HEK293T (cell line): ENCODE results near the gene CCDC88B.

Experiments
- CTCF ChIA-PET: fragments of 350-600 bp; formaldehyde crosslinking; extraction: SDS; loops from one replicate; lab custom pipeline; 2021; ENCODE audit warnings: antibody characterized with exemption, inconsistent platforms; lab: Yijun Ruan, JAX
- POLR2A ChIA-PET: fragments of 350-600 bp; formaldehyde crosslinking; extraction: SDS; loops from one replicate; lab custom pipeline; 2020; ENCODE audit warnings: antibody characterized with exemption, inconsistent platforms; lab: Yijun Ruan, JAX
- DNase-seq: peaks from one replicate; pipeline ENCODE4 v3.0.0; 2012; ENCODE audit warnings: mixed read lengths; ENCODE audit errors: extremely low spot score
- ARNT ChIP-seq: fragments of 450-650 bp; IDR thresholded peaks from 2 replicates; pipeline ENCODE4 v1.6.1; 2017; ENCODE audit warnings: mild to moderate bottlenecking
- BHLHE40 ChIP-seq: fragments of 450-650 bp; IDR thresholded peaks from 2 replicates; pipeline ENCODE4 v1.6.1; 2016; ENCODE audit warnings: mild to moderate bottlenecking, moderate library complexity, borderline replicate concordance
- CTBP1 ChIP-seq: fragments of 450-650 bp; IDR thresholded peaks from 2 replicates; pipeline ENCODE4 v1.6.1; 2016; ENCODE audit warnings: borderline replicate concordance
- ELF4 ChIP-seq: fragments of 450-650 bp; IDR thresholded peaks from 2 replicates; pipeline ENCODE4 v1.6.1; 2017; ENCODE audit warnings: antibody characterized with exemption
- FOXA1 ChIP-seq: fragments of 450-650 bp; IDR thresholded peaks from 2 replicates; pipeline ENCODE4 v1.6.1; 2016; ENCODE audit warnings: mild to moderate bottlenecking
- FOXK2 ChIP-seq: fragments of 450-650 bp; IDR thresholded peaks from 2 replicates; pipeline ENCODE4 v1.6.1; 2016; ENCODE audit warnings: mild to moderate bottlenecking
- FOXM1 ChIP-seq: fragments of 450-650 bp; IDR thresholded peaks from 2 replicates; pipeline ENCODE4 v1.6.1; 2017; ENCODE audit warnings: mild to moderate bottlenecking, borderline replicate concordance
- HDGF ChIP-seq: fragments of 450-650 bp; IDR thresholded peaks from 2 replicates; pipeline ENCODE4 v1.6.1; 2017; ENCODE audit warnings: antibody characterized with exemption, borderline replicate concordance
- L3MBTL2 ChIP-seq: fragments of 450-650 bp; conservative IDR thresholded peaks from 2 replicates; pipeline ENCODE4 v1.6.1; 2016; ENCODE audit warnings: mild to moderate bottlenecking
- LEF1 ChIP-seq: fragments of 450-650 bp; IDR thresholded peaks from 2 replicates; pipeline ENCODE4 v1.6.1; 2017; ENCODE audit warnings: mild to moderate bottlenecking, borderline replicate concordance
- NFRKB ChIP-seq: fragments of 450-650 bp; IDR thresholded peaks from 2 replicates; pipeline ENCODE4 v1.6.1; 2016; ENCODE audit warnings: mild to moderate bottlenecking, moderate library complexity
- PKNOX1 ChIP-seq: fragments of 450-650 bp; IDR thresholded peaks from 2 replicates; pipeline ENCODE4 v1.6.1; 2016
- SP1 ChIP-seq: fragments of 450-650 bp; IDR thresholded peaks from 2 replicates; pipeline ENCODE4 v1.6.1; 2017
- SUZ12 ChIP-seq: fragments of 450-650 bp; IDR thresholded peaks from 2 replicates; pipeline ENCODE4 v1.6.1; 2016; ENCODE audit warnings: mild to moderate bottlenecking
- TARDBP ChIP-seq: fragments of 450-650 bp; IDR thresholded peaks from 2 replicates; pipeline ENCODE4 v1.6.1; 2016
- ZNF384 ChIP-seq: fragments of 450-650 bp; IDR thresholded peaks from 2 replicates; pipeline ENCODE4 v1.6.1; 2016

The CCDC88B gene

GRCh38 chr11:64327993-64328392 lies 12.0 kb upstream of the CCDC88B start:
- TF ChIP-seq LEF1 (no peak), ELF4 (no peak), ARNT (no peak), NFRKB (no peak), FOXA1 (no peak), SUZ12 (no peak), HDGF (no peak), ZNF384 (no peak), BHLHE40 (no peak), CTBP1 (no peak), TARDBP (no peak), L3MBTL2 (no peak), PKNOX1 (no peak), FOXM1 (no peak), SP1 (no peak), FOXK2 (no peak)
- ChIA-PET POLR2A (interaction anchor here (1.3 to 5.6 kb wide), 2 partner anchors 9 to 10 kb away, joined by 9 to 60 read pairs; partner anchors contain the start of genes PRDX5 and TRMT112), CTCF (no interaction called here)
- DNase-seq, result no peak

GRCh38 chr11:64330888-64331287 lies 9.1 kb upstream of the CCDC88B start:
- ChIA-PET CTCF (interaction anchor here (0.7 to 2.2 kb wide), 6 partner anchors 8 to 126 kb away, joined by 4 to 13 read pairs (median 6); partner anchors contain the start of genes CCDC88B, PRDX5 and TRMT112), POLR2A (interaction anchor here (1.0 to 5.6 kb wide), 7 partner anchors 8 to 146 kb away, joined by 3 to 60 read pairs (median 5); partner anchors contain the start of genes ESRRA, PPP1R14B, PRDX5 and STIP1)
- TF ChIP-seq CTBP1, result no peak
- no peak for TF ChIP-seq LEF1
- TF ChIP-seq NFRKB, result no peak
- no peak for TF ChIP-seq FOXM1
- no peak for TF ChIP-seq ELF4
- no peak for TF ChIP-seq SUZ12
- TF ChIP-seq PKNOX1, result no peak
- TF ChIP-seq ZNF384, result no peak
- TF ChIP-seq TARDBP, result no peak
- TF ChIP-seq SP1, result no peak
- TF ChIP-seq ARNT, result no peak
- no peak for TF ChIP-seq FOXK2
- TF ChIP-seq L3MBTL2, result no peak
- no peak for TF ChIP-seq FOXA1
- TF ChIP-seq HDGF, result no peak
- TF ChIP-seq BHLHE40, result no peak
- DNase-seq, result no peak

- peak; percentile 59 for DNase-seq
- POLR2A ChIA-PET, result interaction anchor here (0.9 to 5.6 kb wide), 9 partner anchors 9 to 147 kb away, joined by 3 to 60 read pairs (median 5); partner anchors contain the start of genes ESRRA, GPR137, PPP1R14B and PRDX5
- CTCF ChIA-PET, result interaction anchor here (0.8 to 2.2 kb wide), 9 partner anchors 9 to 127 kb away, joined by 4 to 13 read pairs (median 6); partner anchors contain the start of genes CATSPERZ, CCDC88B, PRDX5 and TRMT112
- TF ChIP-seq HDGF (no peak), FOXA1 (no peak), TARDBP (no peak), LEF1 (no peak), L3MBTL2 (no peak), NFRKB (no peak), PKNOX1 (no peak), FOXK2 (no peak), SUZ12 (no peak), CTBP1 (no peak), ARNT (no peak), ELF4 (no peak), SP1 (no peak), ZNF384 (no peak), BHLHE40 (no peak), FOXM1 (no peak)
Observed at GRCh38 chr11:64331569-64332371, 8.2 kb upstream of the CCDC88B start.

GRCh38 chr11:64333556-64333955 lies 6.4 kb upstream of the CCDC88B start:
- POLR2A ChIA-PET, result interaction anchor here (5.6 kb wide), 1 partner anchor 15 kb away, joined by 60 read pairs; the partner anchor contains the start of genes PRDX5 and TRMT112

More at GRCh38 chr11:64333556-64333955, 6.4 kb upstream of the CCDC88B start:
- CTCF ChIA-PET, result interaction anchor here (0.9 kb wide), 1 partner anchor 16 kb away, joined by 3 read pairs; the partner anchor contains the start of genes PRDX5 and TRMT112
- no peak for TF ChIP-seq TARDBP
- TF ChIP-seq ELF4, result no peak
- no peak for TF ChIP-seq FOXA1
- TF ChIP-seq CTBP1, result no peak
- no peak for TF ChIP-seq LEF1
- TF ChIP-seq ARNT, result no peak
- TF ChIP-seq BHLHE40, result no peak
- no peak for TF ChIP-seq SP1
- no peak for TF ChIP-seq ZNF384
- no peak for TF ChIP-seq SUZ12
- no peak for TF ChIP-seq FOXK2
- no peak for TF ChIP-seq FOXM1
- TF ChIP-seq NFRKB, result no peak
- no peak for TF ChIP-seq PKNOX1
- no peak for DNase-seq
